GM12872 (cell line): ENCODE data around the gene LRFN2.

Experiments
- CTCF ChIP-seq: IDR thresholded peaks from 3 replicates; pipeline ENCODE4 v1.5.1; 2011; ENCODE audit warnings: low read depth, mild to moderate bottlenecking, low read length, moderate library complexity; ENCODE audit not compliant: insufficient read depth

LRFN2 gene

GRCh38 chr6:40528051-40528450, 59.1 kb downstream of the LRFN2 start:
- no peak for TF ChIP-seq CTCF

- no peak for TF ChIP-seq CTCF
Measured at GRCh38 chr6:40526036-40526435, 61.1 kb downstream of the LRFN2 start.

GRCh38 chr6:40524797-40525585, 62.2 kb downstream of the LRFN2 start:
- no peak for TF ChIP-seq CTCF

- no peak for TF ChIP-seq CTCF
Measured at GRCh38 chr6:40523505-40524172, 63.5 kb downstream of the LRFN2 start.

GRCh38 chr6:40521496-40521895, 65.7 kb downstream of the LRFN2 start:
- no peak for TF ChIP-seq CTCF

GRCh38 chr6:40520678-40521077, 66.5 kb downstream of the LRFN2 start:
- no peak for TF ChIP-seq CTCF

- TF ChIP-seq CTCF = no peak
Measured at GRCh38 chr6:40520084-40520483, 67.1 kb downstream of the LRFN2 start.
